ENCODE measurements around the gene ADAMTS17.

ADAMTS17 gene

DNA sequence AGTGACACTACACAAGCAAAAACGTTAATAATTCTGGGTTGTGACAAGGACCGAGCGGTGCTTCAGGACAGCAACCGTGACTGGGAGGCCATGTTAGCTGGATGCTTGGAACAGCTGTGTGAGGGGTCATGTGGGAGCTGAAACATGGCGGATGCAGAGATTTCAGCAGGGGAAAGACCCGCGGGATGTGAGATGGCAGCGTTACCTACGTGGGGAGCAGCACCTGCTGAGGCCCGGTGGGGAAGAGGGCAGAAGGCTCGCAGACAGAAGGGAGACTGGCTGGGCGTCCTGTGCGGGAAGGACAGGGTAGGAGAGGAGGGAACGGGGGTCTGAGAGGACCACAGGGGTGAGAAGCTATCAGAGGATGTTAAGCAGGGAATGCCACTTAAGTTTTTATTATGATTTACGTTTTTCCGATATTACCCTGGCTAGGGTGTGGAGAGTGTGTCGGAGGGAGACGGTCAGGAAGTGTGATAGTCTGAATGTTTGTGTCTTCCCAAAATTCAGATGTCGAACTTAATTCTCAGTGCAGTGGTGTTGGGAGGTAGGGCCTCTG lies 379.7 kb downstream of the ADAMTS17 start:
- no peak for DNase-seq (ENCODE audit: low read depth in 1 of 2, low spot score in 1 of 2)

DNA sequence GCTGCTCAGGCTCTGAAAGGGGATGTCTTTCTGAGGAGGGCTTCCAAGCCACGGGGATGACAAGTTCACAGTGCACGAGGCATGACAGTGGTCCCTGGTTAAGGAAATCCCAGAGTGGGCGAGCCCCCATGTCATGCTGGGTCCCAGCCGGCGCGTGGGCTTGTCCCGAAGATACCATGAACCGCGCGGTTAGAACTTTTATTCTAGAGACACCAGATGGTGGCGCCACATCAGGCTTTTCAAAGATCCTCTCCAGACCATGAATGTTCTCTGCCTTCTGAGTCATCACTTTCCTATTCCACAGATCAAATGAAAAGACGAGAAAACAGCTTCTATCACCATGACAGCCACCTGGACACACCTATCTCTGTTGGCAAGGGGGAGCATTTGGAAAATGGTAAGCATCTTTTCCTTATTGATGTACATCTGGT lies 380.7 kb downstream of the ADAMTS17 start:
- peak in 1 of 2 donors; percentile 8 for DNase-seq (ENCODE audit: low read depth in 1 of 2, low spot score in 1 of 2)

DNA sequence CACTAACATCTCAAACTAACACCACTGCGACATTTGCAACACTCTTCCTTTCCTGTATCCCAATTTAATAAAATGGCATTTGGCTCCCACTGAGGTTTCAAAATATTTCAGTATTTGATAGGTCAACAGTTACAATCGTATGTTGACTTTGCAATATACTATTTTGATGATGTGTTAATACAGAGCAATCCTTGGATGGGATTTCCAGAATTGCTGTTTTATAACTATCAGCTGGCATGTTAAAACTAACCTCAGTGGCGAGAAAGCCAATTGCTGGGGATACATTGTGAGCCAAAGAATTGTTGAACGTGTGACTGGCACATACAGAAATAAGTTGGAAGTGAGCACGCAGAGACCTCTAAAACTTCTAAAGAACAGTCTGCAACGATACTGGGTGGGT lies 382.4 kb downstream of the ADAMTS17 start:
- DNase-seq (ENCODE audit: low read depth in 1 of 2, low spot score in 1 of 2) = no peak

DNA sequence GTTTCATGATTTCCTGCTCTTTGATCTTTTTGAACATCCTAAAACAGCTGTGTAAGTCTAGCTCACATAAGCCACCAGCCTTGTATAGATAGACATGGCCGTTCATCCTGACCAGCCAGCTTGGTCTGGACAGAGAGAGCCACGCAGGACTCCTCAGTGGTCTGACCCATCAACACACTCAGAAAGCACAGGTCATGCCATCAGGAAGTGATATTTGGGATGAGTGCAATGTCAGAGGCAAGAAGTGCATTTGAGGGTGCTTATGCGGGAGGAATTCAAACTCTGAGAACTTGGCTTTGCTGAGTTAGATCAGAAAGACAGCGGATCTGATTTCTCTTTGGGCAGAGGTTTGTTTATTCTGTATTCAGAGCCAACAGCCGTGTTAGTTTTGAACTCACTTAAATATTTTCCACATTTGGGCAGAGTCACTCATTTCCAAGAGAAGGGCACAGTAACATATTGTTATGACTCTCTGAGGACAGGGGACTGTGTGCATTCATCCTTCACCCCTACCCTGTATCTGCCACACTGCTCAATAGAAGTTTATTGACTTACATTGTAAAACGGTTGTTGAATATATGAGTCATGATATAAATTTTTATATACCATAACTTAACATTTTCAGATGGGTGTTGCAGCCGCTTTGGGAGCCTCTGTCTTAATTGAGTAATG lies 383.2 kb downstream of the ADAMTS17 start:
- no peak for DNase-seq (ENCODE audit: low read depth in 1 of 2, low spot score in 1 of 2)

DNA sequence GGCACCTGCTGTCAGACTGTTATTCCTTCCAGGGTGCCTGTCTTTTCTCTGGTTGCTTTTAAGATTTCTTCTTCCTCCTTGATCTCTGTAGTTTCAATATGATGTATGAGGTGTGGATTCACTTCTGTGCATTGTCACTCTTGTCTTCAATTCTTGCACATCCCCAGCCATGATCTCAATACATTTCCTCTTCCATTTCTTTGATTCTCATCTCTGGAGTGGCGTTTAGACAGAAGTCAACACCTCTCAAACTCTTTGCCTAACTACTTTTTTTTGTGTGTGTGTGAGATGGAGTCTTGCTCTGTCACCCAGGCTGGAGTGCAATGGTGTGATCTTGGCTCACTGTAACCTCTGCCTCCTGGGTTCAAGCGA lies 384.1 kb downstream of the ADAMTS17 start:
- no peak for DNase-seq (ENCODE audit: low read depth in 1 of 2, low spot score in 1 of 2)

DNA sequence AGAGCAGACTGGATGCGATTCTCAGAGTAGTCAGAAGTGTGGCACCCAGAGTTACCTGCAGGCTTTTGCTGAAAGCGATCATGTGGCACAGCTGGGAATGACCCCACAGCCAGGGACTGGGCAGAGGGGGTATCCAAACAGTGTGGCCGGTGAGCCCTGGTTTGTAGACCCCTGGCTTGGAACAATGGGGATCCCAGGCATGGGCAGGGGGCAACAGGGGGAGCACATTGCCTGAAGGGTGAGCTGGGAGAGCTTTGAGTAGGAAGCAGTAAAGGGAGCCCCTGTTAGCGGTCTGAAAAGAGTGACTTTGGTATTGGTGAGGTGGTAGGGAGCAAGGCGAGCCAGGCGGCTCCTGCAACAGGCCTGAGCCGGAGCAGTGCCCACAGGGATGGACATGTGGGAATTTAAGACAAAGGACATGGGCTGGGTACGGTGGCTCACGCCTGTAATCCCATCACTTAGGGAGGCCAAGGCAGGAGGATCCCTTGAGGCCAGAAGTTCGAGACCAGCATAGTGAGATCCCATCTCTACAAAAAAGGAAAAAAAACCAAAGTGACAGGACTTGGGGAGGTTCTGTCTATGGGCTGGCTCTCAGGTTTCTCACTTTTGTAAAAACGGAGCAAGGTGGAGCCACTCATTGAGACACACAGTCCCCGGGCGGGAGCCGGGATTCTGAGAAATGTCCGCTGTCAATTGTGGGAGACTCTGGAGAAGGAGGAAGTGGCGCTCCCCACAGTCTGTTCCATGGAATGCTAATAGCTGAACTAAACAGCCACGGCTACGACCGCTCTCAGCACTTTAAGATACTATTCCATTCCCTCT lies 384.7 kb downstream of the ADAMTS17 start:
- DNase-seq (ENCODE audit: low read depth in 1 of 2, low spot score in 1 of 2) = no peak

DNA sequence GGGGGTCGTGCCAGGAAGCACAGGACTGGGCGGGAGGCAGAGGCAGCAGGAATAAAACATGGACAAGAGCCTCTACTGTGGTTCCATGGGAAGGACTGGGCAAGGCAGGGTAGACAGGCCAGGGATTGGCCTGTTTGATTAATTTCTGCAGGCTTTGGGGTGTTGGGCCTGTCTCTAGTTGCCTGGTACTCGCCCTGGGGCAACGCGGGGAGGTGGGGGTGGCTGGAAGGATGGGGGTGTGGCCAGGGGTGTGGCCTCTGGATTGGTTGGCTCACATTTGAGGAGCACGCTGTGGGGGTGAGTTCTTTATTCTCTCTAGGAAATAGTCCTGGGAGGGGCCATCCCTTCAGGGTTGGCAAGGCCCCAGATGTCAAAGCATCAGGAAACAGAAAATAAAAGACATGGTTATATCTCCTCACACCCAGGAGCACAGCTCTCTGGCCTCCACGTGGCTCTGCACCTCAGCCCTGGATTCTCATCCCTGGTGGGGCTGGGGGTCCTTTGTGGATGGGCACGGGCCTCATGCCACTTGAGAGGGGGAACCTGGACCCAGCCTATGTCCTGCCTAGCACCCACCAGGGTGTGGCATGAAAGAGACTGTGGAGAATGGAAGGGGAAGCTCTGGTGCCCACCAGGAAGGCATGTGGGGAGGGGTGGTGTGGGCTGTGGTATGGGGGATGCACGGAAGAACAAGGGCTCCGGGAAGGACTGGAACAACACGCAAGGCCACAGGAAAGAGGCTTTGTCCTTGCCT lies 385.6 kb downstream of the ADAMTS17 start:
- DNase-seq (ENCODE audit: low read depth in 1 of 2, low spot score in 1 of 2) = no peak

DNA sequence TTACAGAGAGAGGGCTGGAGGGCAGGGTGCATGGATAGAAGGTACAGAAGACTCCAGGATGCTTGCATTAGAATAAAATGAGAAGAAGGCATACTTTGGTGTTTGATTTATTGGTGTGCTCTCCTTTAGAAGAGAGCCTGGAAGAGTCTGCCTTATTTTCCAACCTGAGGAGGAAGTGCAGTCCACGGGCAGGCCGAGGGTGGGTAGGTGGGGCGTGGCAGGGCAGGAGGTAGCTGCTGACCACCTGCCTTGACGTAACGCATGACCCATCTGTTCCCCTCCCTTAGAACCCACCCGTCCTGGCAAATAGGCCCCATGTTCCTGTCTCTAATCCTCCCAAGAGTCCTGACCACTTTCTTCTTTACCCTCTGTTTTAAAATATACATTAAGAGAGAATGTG lies 386.2 kb downstream of the ADAMTS17 start:
- DNase-seq (ENCODE audit: low read depth in 1 of 2, low spot score in 1 of 2) = no peak

DNA sequence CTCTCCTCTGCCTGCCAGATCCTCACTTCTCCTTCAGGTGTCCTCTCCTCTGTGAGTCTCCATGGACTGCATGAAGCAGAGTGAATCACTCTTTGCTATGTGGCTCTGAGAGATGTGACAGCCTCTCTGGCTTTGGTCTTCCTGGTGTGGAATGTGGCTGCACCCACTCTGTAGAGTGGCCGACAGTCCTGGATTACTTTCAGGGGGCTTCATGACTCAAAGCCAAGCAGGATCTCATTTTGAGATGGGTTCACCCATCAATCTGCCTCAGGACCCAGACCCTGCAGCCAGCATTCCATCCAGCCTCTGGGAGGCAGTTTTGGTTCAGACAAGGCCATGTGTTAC lies 386.6 kb downstream of the ADAMTS17 start:
- DNase-seq (ENCODE audit: low read depth in 1 of 2, low spot score in 1 of 2) = no peak

DNA sequence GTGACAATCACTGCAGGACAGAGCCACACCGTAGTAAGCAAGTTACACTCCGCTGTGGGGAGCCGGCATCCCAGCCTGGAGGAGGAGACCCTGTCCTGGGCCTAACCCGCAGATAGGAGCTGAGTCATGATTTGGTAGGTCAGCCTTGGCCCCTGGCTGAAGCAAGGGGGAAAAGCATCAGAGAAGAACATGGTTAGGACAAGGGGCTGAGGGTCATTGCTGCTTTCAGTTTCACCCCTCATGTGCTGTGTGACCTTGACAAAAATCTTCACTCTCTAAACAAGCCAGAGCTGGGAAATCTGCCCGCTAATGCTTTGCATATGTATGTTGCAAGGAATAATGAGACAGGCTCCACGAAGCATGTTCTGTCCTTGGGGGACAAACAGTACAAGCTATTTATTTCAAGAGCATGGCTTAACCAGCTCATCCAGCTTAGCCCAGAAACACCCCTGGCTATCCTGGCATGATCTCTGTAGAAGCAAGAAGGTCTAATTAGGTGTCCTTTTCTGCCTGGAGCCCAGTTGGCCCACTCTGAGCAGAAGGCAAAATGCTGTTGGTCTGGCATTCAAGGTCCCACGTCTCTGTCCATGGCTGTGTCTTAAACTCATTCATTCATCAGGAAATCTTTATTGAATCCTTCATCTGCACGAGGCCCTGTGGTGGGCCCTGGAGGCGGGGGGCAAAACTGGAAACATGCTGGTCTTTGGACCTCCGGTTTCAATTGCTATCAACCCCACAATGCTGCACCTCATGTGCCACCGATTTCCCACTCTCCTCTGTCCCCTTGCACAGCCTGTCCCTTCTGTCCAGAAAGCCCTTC lies 387.2 kb downstream of the ADAMTS17 start:
- DNase-seq (ENCODE audit: low read depth in 1 of 2, low spot score in 1 of 2) = no peak

DNA sequence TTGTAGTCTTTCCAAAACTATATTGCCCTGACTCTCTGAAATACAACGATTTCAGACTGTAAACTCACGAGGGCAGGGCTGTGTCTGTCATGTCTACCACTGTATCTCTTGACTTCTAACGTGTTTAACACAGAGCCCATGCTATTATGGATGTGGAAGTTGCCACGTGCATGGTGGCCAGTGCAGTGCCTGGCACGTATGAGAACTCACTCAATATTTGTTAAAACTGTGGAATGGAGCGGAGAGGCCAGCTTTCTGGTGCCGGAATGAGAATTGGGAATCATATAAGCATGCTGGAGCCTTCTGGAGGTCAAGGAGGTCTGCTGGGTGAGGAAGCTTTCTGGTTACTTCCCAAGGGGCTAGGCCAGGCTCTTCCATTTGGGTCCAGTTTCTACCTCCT lies 387.9 kb downstream of the ADAMTS17 start:
- no peak for DNase-seq (ENCODE audit: low read depth in 1 of 2, low spot score in 1 of 2)

DNA sequence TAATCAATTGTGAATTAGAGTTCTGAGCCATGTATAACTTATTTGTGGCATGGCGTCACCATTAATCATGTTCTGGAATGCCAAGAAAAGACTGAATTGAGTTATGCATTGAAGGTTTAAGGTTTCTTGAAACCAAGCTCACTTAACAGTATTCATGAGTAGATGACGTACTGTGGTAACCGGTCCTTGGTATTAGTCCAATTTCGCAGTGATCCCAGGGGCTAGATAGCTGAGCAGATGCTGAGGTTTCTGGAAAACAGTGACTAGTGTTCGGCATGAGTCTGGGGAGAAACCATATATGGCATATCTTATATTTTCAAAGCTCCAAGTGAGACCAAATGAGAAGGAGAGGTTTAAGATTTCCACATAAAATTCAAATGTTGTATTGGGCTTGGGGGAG lies 390.3 kb downstream of the ADAMTS17 start:
- no peak for DNase-seq (ENCODE audit: low read depth in 1 of 2, low spot score in 1 of 2)

DNA sequence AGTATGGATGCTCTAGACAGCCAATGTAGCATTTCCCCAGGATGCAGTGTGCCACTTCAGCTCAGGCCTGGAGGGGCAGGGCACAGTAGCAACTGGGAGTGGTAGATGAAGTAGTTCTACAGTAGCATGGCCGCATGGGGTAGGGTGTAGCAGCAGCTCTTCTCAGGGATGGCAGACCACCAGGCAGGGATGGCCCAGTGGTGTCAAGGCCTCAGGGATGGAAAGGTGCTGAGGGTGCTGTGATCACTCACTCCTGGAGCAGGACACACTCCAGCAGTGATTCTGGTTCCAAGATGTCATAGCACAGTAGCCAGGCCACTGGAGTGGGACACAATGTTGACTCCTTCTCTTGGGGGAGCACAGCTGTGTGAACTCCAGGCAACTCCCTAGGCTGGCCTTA lies 397.6 kb downstream of the ADAMTS17 start:
- DNase-seq (ENCODE audit: low read depth in 1 of 2, low spot score in 1 of 2) = no peak

DNA sequence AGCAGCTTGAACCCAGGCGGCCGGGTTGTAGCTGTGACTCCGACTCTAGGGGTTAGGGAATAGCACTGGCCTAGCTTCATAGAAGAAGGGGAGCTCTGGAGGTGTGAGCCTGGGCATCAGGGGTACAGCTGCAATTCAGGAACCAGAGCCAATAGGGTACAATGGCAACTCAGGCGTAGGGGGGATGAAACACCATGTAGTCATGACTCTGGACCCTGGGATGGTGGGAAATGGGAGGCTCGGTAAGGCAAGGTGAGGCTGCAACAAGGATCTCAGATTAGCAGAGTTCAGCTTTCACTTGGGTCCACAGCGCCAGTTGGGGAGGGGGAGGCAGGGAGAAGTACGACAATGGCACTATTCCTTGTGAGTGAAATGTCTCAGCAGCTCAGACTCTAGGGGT lies 398.3 kb downstream of the ADAMTS17 start:
- DNase-seq (ENCODE audit: low read depth in 1 of 2, low spot score in 1 of 2) = no peak

DNA sequence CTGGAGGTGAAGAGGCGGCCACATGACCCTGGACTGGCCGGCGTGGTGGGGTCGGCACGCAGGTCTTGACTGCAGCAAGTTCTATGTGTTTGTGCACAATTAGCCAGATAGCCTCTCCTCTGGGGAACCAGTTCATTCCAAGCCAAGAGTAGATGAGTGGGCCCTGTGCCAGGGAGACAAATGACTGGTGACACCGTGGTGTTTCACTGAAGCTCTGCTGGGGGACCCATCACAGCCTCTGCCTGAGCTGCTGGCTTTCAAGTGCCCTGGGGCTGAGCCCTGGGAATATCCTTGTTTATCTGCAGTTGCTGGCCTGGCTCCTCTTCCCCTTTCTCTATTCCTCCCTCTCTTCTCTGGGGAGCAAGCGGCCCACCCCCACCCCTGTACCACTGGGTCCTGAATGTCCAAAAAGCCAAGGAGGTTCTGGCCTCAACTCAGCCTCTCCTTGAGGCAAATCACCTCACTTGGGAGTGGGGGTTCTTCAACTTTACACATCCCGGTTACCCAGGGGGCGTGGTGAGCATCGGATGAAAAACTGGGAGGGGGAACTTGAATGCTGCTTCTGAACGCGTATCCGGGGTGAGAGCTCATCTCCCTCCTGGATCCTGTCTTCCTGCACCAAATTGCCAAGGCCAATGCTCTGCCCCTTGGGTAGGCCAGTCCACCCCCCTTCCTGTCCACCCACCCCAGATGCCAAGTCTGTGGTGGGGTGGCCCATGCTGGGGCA lies 408.9 kb downstream of the ADAMTS17 start:
- DNase-seq (ENCODE audit: low read depth in 1 of 2, low spot score in 1 of 2) = no peak

DNA sequence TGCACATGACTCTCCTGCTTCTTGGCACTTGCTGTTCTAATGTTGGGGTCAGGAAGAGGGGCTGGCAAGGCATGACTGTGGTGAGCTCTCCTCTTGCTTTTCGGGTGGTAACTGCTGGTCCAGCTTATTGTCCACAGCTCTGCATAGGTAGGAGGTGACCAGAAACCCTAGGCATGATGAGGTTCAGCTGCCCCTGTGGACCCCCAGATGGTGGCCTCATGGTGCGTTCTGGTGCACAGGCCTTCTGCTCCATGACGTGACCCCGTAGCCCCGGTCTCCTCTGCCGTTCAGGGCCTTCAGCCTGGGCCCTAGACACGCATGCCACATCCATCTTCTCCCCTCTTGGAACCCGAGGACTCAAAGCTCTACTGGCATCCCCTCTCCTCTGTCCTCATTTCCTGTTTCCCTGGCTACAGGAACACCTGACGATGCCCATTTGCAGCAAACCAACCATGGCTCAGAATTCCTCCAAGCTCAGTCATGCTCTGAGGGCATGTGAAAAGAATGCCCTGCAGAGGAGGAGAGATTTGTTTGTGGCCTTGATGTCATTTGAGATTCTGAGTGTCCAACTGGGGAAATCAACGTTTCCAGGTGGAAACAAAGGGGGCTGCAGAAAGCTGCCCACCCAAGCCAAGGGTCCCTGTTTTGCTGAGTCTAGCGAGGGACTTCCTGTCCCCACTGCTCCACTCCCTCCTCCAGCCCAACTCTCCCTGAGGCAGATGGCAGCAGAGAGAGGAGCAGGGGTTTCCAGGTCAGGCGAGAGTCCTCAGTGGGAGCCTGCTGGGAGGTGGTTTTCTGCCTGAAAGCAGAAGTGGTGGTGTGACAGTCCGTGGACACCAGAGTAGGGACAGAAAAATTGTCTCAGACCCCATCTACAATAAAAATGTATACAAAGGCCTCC lies 409.8 kb downstream of the ADAMTS17 start:
- no peak for DNase-seq (ENCODE audit: low read depth in 1 of 2, low spot score in 1 of 2)

DNA sequence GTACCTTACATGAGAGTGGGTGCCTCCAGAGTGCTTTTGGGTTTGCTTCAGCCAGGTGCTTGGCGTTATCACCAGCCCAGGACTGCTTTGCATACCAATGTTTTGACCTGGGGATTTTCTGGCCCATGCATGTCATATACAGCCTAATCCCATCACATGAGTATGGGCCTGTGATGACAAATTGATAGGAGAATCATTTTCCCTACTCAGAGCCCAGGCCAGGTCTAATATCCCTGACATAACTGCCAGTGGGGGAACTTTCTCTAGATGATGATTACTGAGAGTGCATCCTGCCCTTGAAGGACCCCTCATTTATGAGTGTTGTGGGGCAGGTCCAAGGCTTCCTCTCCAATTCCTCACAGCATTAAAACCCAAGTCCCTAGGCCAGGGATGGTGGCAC lies 411.1 kb downstream of the ADAMTS17 start:
- DNase-seq (ENCODE audit: low read depth in 1 of 2, low spot score in 1 of 2) = no peak

DNA sequence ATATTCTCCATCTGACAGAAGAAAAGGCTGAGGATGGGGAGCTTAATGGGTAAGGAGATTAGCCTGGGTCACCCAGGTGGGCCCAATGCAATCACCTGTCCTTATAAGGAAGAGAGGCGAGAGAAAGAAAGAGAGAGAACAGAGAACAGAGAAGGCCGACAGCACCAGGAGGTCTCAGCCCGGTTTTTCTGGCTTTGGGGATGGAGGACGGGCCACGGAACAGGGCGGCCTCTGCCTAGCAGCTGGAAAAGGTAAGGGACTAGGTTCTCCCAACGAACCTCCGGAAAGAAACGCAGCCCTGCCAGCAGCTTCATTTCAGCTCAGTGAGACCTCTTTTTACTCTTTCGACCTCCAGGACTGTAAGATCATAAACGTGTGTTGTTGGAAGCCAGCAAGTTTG lies 412.5 kb downstream of the ADAMTS17 start:
- DNase-seq (ENCODE audit: low read depth in 1 of 2, low spot score in 1 of 2) = no peak

DNA sequence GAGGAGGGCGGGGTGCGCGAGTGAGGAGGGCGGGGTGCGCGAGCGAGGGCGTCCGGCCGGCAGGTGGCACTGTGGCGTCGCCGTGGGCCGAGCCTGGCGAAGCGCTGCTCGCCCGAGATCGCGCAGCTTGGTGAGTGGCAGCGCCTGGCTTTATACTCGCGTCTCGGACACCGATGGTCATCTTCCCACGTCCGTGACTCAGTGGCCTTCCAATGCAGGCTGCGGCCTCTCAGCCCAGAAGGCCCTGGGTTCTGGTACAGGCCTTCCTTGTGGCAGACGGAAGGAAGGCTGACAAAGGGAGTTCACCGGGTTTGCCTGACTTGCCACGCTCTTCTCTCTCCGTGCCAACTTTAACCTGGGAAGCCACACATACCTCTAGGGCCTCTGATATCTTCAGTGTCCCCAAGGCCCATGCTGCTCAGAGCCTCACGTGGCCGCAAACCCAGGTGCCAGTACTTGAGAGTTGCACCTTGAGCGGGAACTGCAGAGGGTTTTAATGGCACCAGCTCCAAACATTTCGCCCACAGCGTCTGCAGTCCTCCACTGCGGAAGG lies 413.3 kb downstream of the ADAMTS17 start:
- DNase-seq (ENCODE audit: low read depth in 1 of 2, low spot score in 1 of 2) = peak; percentile 73 to 77

Data from activated CD4-positive, alpha-beta T cell treated with anti-CD3 and anti-CD28 coated beads, Interleukin-2, amount 50 U/mL, for 24 hours (primary cell).